ENCODE results near the gene TTC7B.

DNA sequence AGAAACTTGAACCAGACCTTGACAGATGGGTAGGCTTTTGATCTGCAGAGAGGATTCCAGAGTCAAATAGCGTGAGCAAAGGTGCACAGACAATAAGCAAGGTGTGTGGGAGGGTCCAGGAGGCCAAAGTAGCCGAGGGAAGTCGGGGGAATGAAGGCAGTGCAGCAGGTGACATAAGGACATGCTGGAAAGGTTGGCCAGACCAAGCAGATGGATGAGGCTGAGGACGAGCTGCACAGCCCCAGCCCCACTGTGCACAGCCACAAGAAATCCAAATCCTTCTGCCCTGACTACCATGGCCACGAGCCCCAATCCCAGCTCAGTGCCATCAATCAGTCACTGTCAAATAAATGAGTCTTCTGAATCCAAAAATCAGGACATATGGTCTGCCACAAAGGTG is 5.4 kb downstream of the TTC7B start:
- no peak for TF ChIP-seq GATA2 (IDR thresholded peaks at IDR 0.05; ENCODE audit: low read depth, low read length)
- TF ChIP-seq GATA3 (IDR thresholded peaks at IDR 0.05; ENCODE audit: low read depth, low read length): no peak
